Stomach (tissue), 4 donors: ENCODE results near the gene TMEM139.

Source experiments
- POLR2AphosphoS5 ChIP-seq, 3 donors: sonication (generic); formaldehyde crosslinking; IDR thresholded peaks; one replicate each; pipeline ENCODE4 v1.6.1; 2016; ENCODE audit warnings: antibody characterized with exemption in 3 of 3
- TF ChIP-seq, protein P1 (sequence below), 7 experiments: fragments of 450-650 bp in 4 of 7; fragments of 200-600 bp in 3 of 7; sonication (generic) in 3 of 7; IDR thresholded peaks; one replicate each; pipeline ENCODE4 v1.5.1; 2016 to 2019; ENCODE audit warnings: antibody characterized with exemption in 7 of 7, control low read depth in 2 of 7, mild to moderate bottlenecking in 1 of 7

DNA sequence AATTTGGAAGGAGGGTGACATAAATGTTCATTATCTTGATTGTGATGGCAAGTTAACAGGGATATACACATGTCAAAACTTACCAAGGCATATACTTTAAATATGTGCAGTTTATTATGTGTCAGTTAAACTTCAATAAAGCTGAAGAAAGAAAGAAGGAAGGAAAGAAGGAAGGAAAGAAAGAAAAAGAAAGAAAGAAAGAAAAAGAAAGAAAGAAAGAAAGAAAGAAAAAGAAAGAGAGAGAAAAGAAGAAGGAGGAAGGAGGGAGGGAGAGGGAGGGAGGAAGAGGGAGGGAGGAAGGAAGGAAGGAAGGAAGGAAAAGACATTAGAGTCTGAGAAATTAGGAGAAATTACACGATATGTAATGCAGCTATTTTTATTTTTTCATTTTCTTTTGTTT, 37.4 kb upstream of the TMEM139 start:
- TF ChIP-seq, protein P1, sequence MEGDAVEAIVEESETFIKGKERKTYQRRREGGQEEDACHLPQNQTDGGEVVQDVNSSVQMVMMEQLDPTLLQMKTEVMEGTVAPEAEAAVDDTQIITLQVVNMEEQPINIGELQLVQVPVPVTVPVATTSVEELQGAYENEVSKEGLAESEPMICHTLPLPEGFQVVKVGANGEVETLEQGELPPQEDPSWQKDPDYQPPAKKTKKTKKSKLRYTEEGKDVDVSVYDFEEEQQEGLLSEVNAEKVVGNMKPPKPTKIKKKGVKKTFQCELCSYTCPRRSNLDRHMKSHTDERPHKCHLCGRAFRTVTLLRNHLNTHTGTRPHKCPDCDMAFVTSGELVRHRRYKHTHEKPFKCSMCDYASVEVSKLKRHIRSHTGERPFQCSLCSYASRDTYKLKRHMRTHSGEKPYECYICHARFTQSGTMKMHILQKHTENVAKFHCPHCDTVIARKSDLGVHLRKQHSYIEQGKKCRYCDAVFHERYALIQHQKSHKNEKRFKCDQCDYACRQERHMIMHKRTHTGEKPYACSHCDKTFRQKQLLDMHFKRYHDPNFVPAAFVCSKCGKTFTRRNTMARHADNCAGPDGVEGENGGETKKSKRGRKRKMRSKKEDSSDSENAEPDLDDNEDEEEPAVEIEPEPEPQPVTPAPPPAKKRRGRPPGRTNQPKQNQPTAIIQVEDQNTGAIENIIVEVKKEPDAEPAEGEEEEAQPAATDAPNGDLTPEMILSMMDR (IDR thresholded peaks at IDR 0.05) = no peak
- no peak for TF ChIP-seq POLR2AphosphoS5 (IDR thresholded peaks at IDR 0.05)
